HepG2 (cell line): Measurements from ENCODE around the gene ENDOD1. TPM values are rescaled to one million over a fixed set of nuclear protein-coding genes. Genes with fewer than 3 reads are reported as not detected.

ENCODE experiments used
- ATAC-seq: fragments of 200-7000 bp; cut with Tn5 transposase; 3 replicates; pipeline ENCODE4 v1.9.1; 2020; ENCODE audit warnings: mild to moderate bottlenecking, moderate library complexity
- BruUV-seq: library from RNA; stranded (reverse); fragments of 400-500 nt; replicated peaks from 2 replicates; lab custom pipeline; 2021; lab: Mats Ljungman, UMichigan
- CTCF ChIA-PET: fragments of 300-600 bp; formaldehyde crosslinking; extraction: SDS; loops from one replicate; lab custom pipeline; 2021; ENCODE audit warnings: low total read pairs, inconsistent platforms, low intra/inter-chr PET ratio; lab: Yijun Ruan, JAX
- POLR2A ChIA-PET: fragments of 350-600 bp; sonication (Branson Sonifier 250); formaldehyde crosslinking; loops from one replicate; lab custom pipeline; 2020; ENCODE audit warnings: antibody characterized with exemption, inconsistent platforms; lab: Yijun Ruan, JAX
- DNase-seq: peaks from one replicate; pipeline ENCODE4 v3.0.0-alpha.2; 2015; ENCODE audit warnings: low spot score
- FAIRE-seq: peaks from 3 replicates; lab custom pipeline; 2011; peaks lifted over from hg19 to GRCh38; lab: Jason Lieb, UNC
- H2AFZ ChIP-seq: one replicate; pipeline ENCODE4 v1.6.1; 2011; ENCODE audit warnings: low read length, inconsistent platforms
- H3K27ac ChIP-seq: fragments of 300-600 bp; 3 replicates; pipeline ENCODE4 v1.8.0; 2011; ENCODE audit warnings: mixed run types, mild to moderate bottlenecking, mixed read lengths, low read length, inconsistent platforms; ENCODE audit not compliant: insufficient read depth; ENCODE audit errors: extremely low read length
- H3K27me3 ChIP-seq, 2 experiments: fragments of 200-600 bp in 1 of 2; 2 replicates in 1 of 2; 3 replicates in 1 of 2; pipeline versions ENCODE4 v1.6.0 to v1.8.0; 2011; ENCODE audit warnings: low read length in 2 of 2, mild to moderate bottlenecking in 2 of 2, moderate library complexity in 2 of 2, inconsistent platforms in 1 of 2; ENCODE audit not compliant: insufficient read depth in 2 of 2, control insufficient read depth in 1 of 2
- H3K36me3 ChIP-seq, 2 experiments: fragments of 200-600 bp in 1 of 2; replicated peaks in 1 of 2; 2 replicates in 1 of 2; 3 replicates in 1 of 2; pipeline versions ENCODE4 v1.5.1 to v1.8.0; 2011; ENCODE audit warnings: low read length in 2 of 2, inconsistent platforms in 1 of 2; ENCODE audit not compliant: insufficient read depth in 2 of 2, control insufficient read depth in 1 of 2
- H3K4me1 ChIP-seq: 2 replicates; pipeline ENCODE4 v1.5.1; 2012; ENCODE audit warnings: low read length, inconsistent platforms; ENCODE audit not compliant: insufficient read depth
- H3K4me2 ChIP-seq: 2 replicates; pipeline ENCODE4 v1.6.0; 2011; ENCODE audit warnings: low read depth, low read length, inconsistent platforms
- H3K4me3 ChIP-seq, 3 experiments: fragments of 200-600 bp in 1 of 3; sonication (generic), shearing (Covaris generic) in 1 of 3; replicated peaks in 1 of 3; 2 replicates each; pipeline ENCODE4 v1.5.1; 2011 to 2016; ENCODE audit warnings: low read length in 3 of 3, inconsistent platforms in 2 of 3, low read depth in 2 of 3, mild to moderate bottlenecking in 2 of 3, control low read depth in 1 of 3, mixed read lengths in 1 of 3; ENCODE audit not compliant: insufficient read depth in 1 of 3
- H3K79me2 ChIP-seq: one replicate; pipeline ENCODE4 v1.6.1; 2011; ENCODE audit warnings: low read length, inconsistent platforms; ENCODE audit not compliant: insufficient read depth
- H3K9ac ChIP-seq: 2 replicates; pipeline ENCODE4 v1.6.0; 2011; ENCODE audit warnings: mild to moderate bottlenecking, low read depth, low read length, inconsistent platforms; ENCODE audit not compliant: insufficient read depth
- H3K9me3 ChIP-seq: 2 replicates; pipeline ENCODE4 v1.5.1; 2012; ENCODE audit warnings: mild to moderate bottlenecking, low read length
- H4K20me1 ChIP-seq: 2 replicates; pipeline ENCODE4 v1.6.0; 2011; ENCODE audit warnings: inconsistent platforms, mild to moderate bottlenecking, low read length, moderate library complexity; ENCODE audit not compliant: insufficient read depth
- CBX5 ChIP-seq: sonication (generic); formaldehyde crosslinking; IDR thresholded peaks from 2 replicates; pipeline ENCODE4 v1.4.0; 2020; ENCODE audit warnings: missing genetic modification reagents, borderline replicate concordance
- CCDC6 ChIP-seq: sonication (generic); formaldehyde crosslinking; IDR thresholded peaks from 2 replicates; pipeline ENCODE4 v1.8.1; 2022; ENCODE audit warnings: mild to moderate bottlenecking, missing genetic modification reagents, moderate library complexity
- DMAP1 ChIP-seq: IDR thresholded peaks from 2 replicates; pipeline ENCODE4 v1.6.1; 2016
- DNMT1 ChIP-seq: sonication (generic); formaldehyde crosslinking; IDR thresholded peaks from 2 replicates; pipeline ENCODE4 v1.5.1; 2020; ENCODE audit warnings: mild to moderate bottlenecking, missing genetic modification reagents
- LCORL ChIP-seq, 2 experiments: fragments of 450-650 bp in 1 of 2; sonication (generic) in 1 of 2; formaldehyde crosslinking in 1 of 2; IDR thresholded peaks; 2 replicates each; pipeline versions ENCODE4 v1.5.0 to v1.6.1; 2017 to 2020; ENCODE audit warnings: antibody characterized with exemption in 1 of 2, missing genetic modification reagents in 1 of 2
- PHF21A ChIP-seq: sonication (generic); formaldehyde crosslinking; IDR thresholded peaks from 2 replicates; pipeline ENCODE4 v1.5.0; 2020; ENCODE audit warnings: mild to moderate bottlenecking, missing genetic modification reagents
- ZNF274 ChIP-seq: sonication (generic); formaldehyde crosslinking; IDR thresholded peaks from 2 replicates; pipeline ENCODE4 v1.5.1; 2020; ENCODE audit warnings: mild to moderate bottlenecking, missing genetic modification reagents
- ZNF556 ChIP-seq: sonication (generic); formaldehyde crosslinking; IDR thresholded peaks from 2 replicates; pipeline ENCODE4 v1.4.0; 2020; ENCODE audit warnings: mild to moderate bottlenecking, missing genetic modification reagents, borderline replicate concordance
- ZNF766 ChIP-seq: sonication (generic); formaldehyde crosslinking; IDR thresholded peaks from 2 replicates; pipeline ENCODE4 v1.5.0; 2020; ENCODE audit warnings: missing genetic modification reagents, borderline replicate concordance
- WGBS: methylation state at CpG from one replicate; pipeline ENCODE4 v1.1.6; 2017; ENCODE audit warnings: low lambda C conversion rate; 5-methylcytosine and 5-hydroxymethylcytosine counted together
- in situ Hi-C: cut with HindIII; loops from 2 replicates; pipeline ENCODE4 v1.10.0; 2017; ENCODE audit warnings: low pct_unique_long_range_greater_than_20kb; ENCODE audit not compliant: extremely low pct_ligation_motif_present
- intact Hi-C: fragments of 100-400 bp; cut with micrococcal nuclease; formaldehyde crosslinking; loops from one replicate; pipeline ENCODE4 v1.10.0; 2022; ENCODE audit not compliant: unreplicated experiment
- polyA plus RNA-seq, 8 experiments: library from polyadenylated mRNA; depleted of rRNA in 3 of 8; stranded (reverse) in 7 of 8; unstranded in 1 of 8; fragments of >200 nt; fragmentation: Illumina TruSeq in 4 of 8; extraction: Trizol in 4 of 8; gene quantifications; 2 replicates each; pipeline versions ENCODE4 v1.2.1 to v1.2.3, GENCODE V29; 2011 to 2016; ENCODE audit warnings: low read depth in 4 of 8, missing spikeins in 1 of 8, mixed read lengths in 1 of 8; ENCODE audit not compliant: insufficient read depth in 1 of 8
- total RNA-seq, 5 experiments: library from RNA; depleted of rRNA; stranded (reverse); fragments of >200 nt; fragmentation: Illumina TruSeq; extraction: Trizol; gene quantifications; 2 replicates each; pipeline ENCODE4 v1.2.3, GENCODE V29; 2016; ENCODE audit warnings: low read depth in 1 of 5

ENDOD1 gene
- total and polyA plus RNA-seq, 2 of the 13 experiments (the other 11 are each of a cell fraction or from before 2014, with no cell fraction given), result 2.0 to 6.8 TPM

- H3K9ac ChIP-seq, result no peak overlapping the region
- no peaks in the 10 kb centered on the region for H3K9me3 ChIP-seq
- ATAC-seq (no peak), DNase-seq (no peak), FAIRE-seq (no peak)
- no peaks in the 10 kb centered on the region for H3K36me3 ChIP-seq
- in situ Hi-C loops (no loop called here), intact Hi-C loops (no loop called here)
- H3K4me3 ChIP-seq, result no peak overlapping the region
- no TSS peak for BruUV-seq
- 79% methylated on average over 5 of the region's 5 CpGs for WGBS
- H3K27me3 ChIP-seq, result no peaks in the 10 kb centered on the region
- no peaks in the 10 kb centered on the region for H4K20me1 ChIP-seq
- H3K4me2 ChIP-seq, result no peak overlapping the region
- H2AFZ ChIP-seq, result no peak overlapping the region
- POLR2A ChIA-PET, result no interaction called here
- no peaks in the 10 kb centered on the region for H3K4me1 ChIP-seq
- CTCF ChIA-PET, result no interaction called here
- no peak overlapping the region for H3K27ac ChIP-seq
- TF ChIP-seq LCORL (IDR thresholded peaks at IDR 0.05) (no peak), LCORL (CRISPR knock-in tag; IDR thresholded peaks at IDR 0.05) (no peak), ZNF766 (CRISPR knock-in tag) (no peak), ZNF274 (no peak), DMAP1 (CRISPR knock-in tag) (no peak)
- H3K79me2 ChIP-seq, result no peaks in the 10 kb centered on the region
Measured at GRCh38 chr11:95103701-95104100, 14.1 kb downstream of the ENDOD1 start.

- Histone ChIP-seq H3K36me3 (no peaks in the 10 kb centered on the region), H4K20me1 (no peaks in the 10 kb centered on the region), H3K27me3 (no peaks in the 10 kb centered on the region), H3K4me3 (no peak overlapping the region), H3K27ac (no peak overlapping the region), H3K4me1 (no peaks in the 10 kb centered on the region), H3K79me2 (no peaks in the 10 kb centered on the region), H2AFZ (no peak overlapping the region), H3K4me2 (no peak overlapping the region), H3K9ac (no peak overlapping the region), H3K9me3 (no peaks in the 10 kb centered on the region)
- BruUV-seq, result no TSS peak
- in situ Hi-C loops (no loop called here), intact Hi-C loops (no loop called here)
- TF ChIP-seq PHF21A (CRISPR knock-in tag) (no peak), DNMT1 (CRISPR knock-in tag) (no peak), CBX5 (CRISPR knock-in tag) (no peak), ZNF556 (CRISPR knock-in tag) (no peak), CCDC6 (CRISPR knock-in tag) (no peak)
- 74% methylated on average over 6 of the region's 6 CpGs for WGBS
- ATAC-seq, result no peak
- ChIA-PET CTCF (no interaction called here), POLR2A (no interaction called here)
- DNase-seq, result no peak
- no peak for FAIRE-seq
Measured at GRCh38 chr11:95104121-95104830, 14.6 kb downstream of the ENDOD1 start.
